K562 (cell line): Measurements from ENCODE around the gene FBXW8. TPM values are rescaled to one million over a fixed set of nuclear protein-coding genes. Genes with fewer than 3 reads are reported as not detected.

ENCODE experiments used
- ATAC-seq: fragments of 200-7000 bp; cut with Tn5 transposase; 3 replicates; pipeline ENCODE4 v1.9.1; 2020; ENCODE audit warnings: moderate library complexity
- BruUV-seq: library from RNA; stranded (reverse); fragments of 400-500 nt; replicated peaks from 2 replicates; lab custom pipeline; 2021; lab: Mats Ljungman, UMichigan
- CTCF ChIA-PET: fragments of 300-600 bp; formaldehyde crosslinking; extraction: SDS; loops from one replicate; lab custom pipeline; 2021; ENCODE audit warnings: low intra/inter-chr PET ratio; lab: Yijun Ruan, JAX
- POLR2A ChIA-PET: fragments of 300-600, 350-650 bp; sonication (Branson Sonifier 250); formaldehyde crosslinking; extraction: SDS; loops from one replicate; lab custom pipeline; 2021; ENCODE audit warnings: antibody characterized with exemption, inconsistent platforms; lab: Yijun Ruan, JAX
- DNase-seq, 4 experiments: peaks; one replicate each; pipeline versions ENCODE4 v3.0.0 to v3.0.0-alpha.2; 2011 to 2018; ENCODE audit warnings: low spot score in 3 of 4, mixed read lengths in 3 of 4; ENCODE audit errors: extremely low read depth in 1 of 4
- FAIRE-seq: peaks from 2 replicates; lab custom pipeline; 2011; peaks lifted over from hg19 to GRCh38; lab: Jason Lieb, UNC
- H2AFZ ChIP-seq: 2 replicates; pipeline ENCODE4 v1.6.0; 2011; ENCODE audit warnings: low read depth, low read length, control low read depth, inconsistent platforms
- H3K27ac ChIP-seq: fragments of 200-600 bp; 3 replicates; pipeline ENCODE4 v1.8.0; 2011; ENCODE audit warnings: low read depth, mild to moderate bottlenecking, control low read depth, inconsistent platforms, low read length, moderate library complexity, mixed read lengths; ENCODE audit errors: extremely low read depth
- H3K27me3 ChIP-seq, 2 experiments: fragments of 300-600 bp in 1 of 2; 2 replicates in 1 of 2; 3 replicates in 1 of 2; pipeline versions ENCODE4 v1.6.0 to v1.8.0; 2011; ENCODE audit warnings: inconsistent platforms in 2 of 2, low read length in 2 of 2, mild to moderate bottlenecking in 1 of 2, mixed read lengths in 1 of 2, moderate library complexity in 1 of 2; ENCODE audit not compliant: control insufficient read depth in 2 of 2, insufficient read depth in 2 of 2
- H3K36me3 ChIP-seq: fragments of 300-600 bp; 3 replicates; pipeline ENCODE4 v1.8.0; 2011; ENCODE audit warnings: mild to moderate bottlenecking, low read length, inconsistent platforms; ENCODE audit not compliant: control insufficient read depth, insufficient read depth
- H3K4me1 ChIP-seq, 2 experiments: fragments of 200-600 bp in 1 of 2; replicated peaks in 1 of 2; 2 replicates in 1 of 2; 3 replicates in 1 of 2; pipeline versions ENCODE4 v1.5.1 to v1.8.0; 2011; ENCODE audit warnings: inconsistent platforms in 2 of 2, low read length in 2 of 2, mild to moderate bottlenecking in 1 of 2, mixed read lengths in 1 of 2, moderate library complexity in 1 of 2; ENCODE audit not compliant: control insufficient read depth in 2 of 2, insufficient read depth in 2 of 2
- H3K4me2 ChIP-seq: 2 replicates; pipeline ENCODE4 v1.6.1; 2011; ENCODE audit warnings: low read length, control low read depth, inconsistent platforms, mixed read lengths; ENCODE audit not compliant: insufficient read depth
- H3K4me3 ChIP-seq: fragments of 200-600 bp; sonication (generic), shearing (Covaris generic); 2 replicates; pipeline ENCODE4 v1.5.1; 2016; ENCODE audit warnings: control low read depth, inconsistent platforms
- H3K79me2 ChIP-seq: fragments of 200-600 bp; 3 replicates; pipeline ENCODE4 v1.8.0; 2011; ENCODE audit warnings: low read length, inconsistent platforms; ENCODE audit not compliant: control insufficient read depth, insufficient read depth
- H3K9ac ChIP-seq, 2 experiments: 2 replicates each; pipeline versions ENCODE4 v1.6.0 to v1.6.1; 2011; ENCODE audit warnings: low read depth in 2 of 2, low read length in 2 of 2, control low read depth in 1 of 2, inconsistent platforms in 1 of 2, mild to moderate bottlenecking in 1 of 2, mixed read lengths in 1 of 2; ENCODE audit not compliant: insufficient read depth in 1 of 2
- H3K9me1 ChIP-seq: one replicate; pipeline ENCODE4 v1.6.0; 2011; ENCODE audit warnings: inconsistent platforms, mild to moderate bottlenecking, low read length, moderate library complexity; ENCODE audit not compliant: control insufficient read depth, insufficient read depth
- H3K9me3 ChIP-seq: replicated peaks from 2 replicates; pipeline ENCODE4 v1.5.1; 2011; ENCODE audit warnings: low read depth, low read length, inconsistent platforms; ENCODE audit not compliant: control insufficient read depth, insufficient read depth
- H4K20me1 ChIP-seq: replicated peaks from 2 replicates; pipeline ENCODE4 v1.6.1; 2011; ENCODE audit warnings: low read length, inconsistent platforms, mixed read lengths; ENCODE audit not compliant: control insufficient read depth, insufficient read depth
- FOXK2 ChIP-seq, 2 experiments: fragments of 450-650 bp; IDR thresholded peaks in 1 of 2; conservative IDR thresholded peaks in 1 of 2; 2 replicates each; pipeline ENCODE4 v1.6.1; 2016; ENCODE audit warnings: low read depth in 2 of 2, mild to moderate bottlenecking in 1 of 2
- SLC30A9 ChIP-seq: fragments of 250-450 bp; sonication (Bioruptor Pico); IDR thresholded peaks from 2 replicates; pipeline ENCODE4 v1.8.0; 2022; ENCODE audit warnings: mild to moderate bottlenecking, moderate library complexity
- WGBS: fragments of 100-300 bp; shearing (Covaris generic); methylation state at CpG from one replicate; pipeline ENCODE4 v1.1.6; 2016; ENCODE audit warnings: low coverage, mixed read lengths; ENCODE audit not compliant: insufficient coverage; ENCODE audit errors: missing lambda C conversion rate; 5-methylcytosine and 5-hydroxymethylcytosine counted together
- in situ Hi-C: fragments of 300-500 bp; cut with MboI; formaldehyde crosslinking; loops from 4 replicates; pipeline ENCODE4 v1.15.0; 2018; ENCODE audit warnings: inconsistent platforms, mixed read lengths
- intact Hi-C: fragments of 100-400 bp; cut with micrococcal nuclease; formaldehyde crosslinking; loops from 2 replicates; pipeline ENCODE4 v1.14.2; 2022
- polyA plus RNA-seq, 8 experiments: library from polyadenylated mRNA; depleted of rRNA in 4 of 8; stranded (reverse) in 5 of 8; unstranded in 3 of 8; fragments of >200 nt; fragmentation: Nextera tagmentation in 2 of 8; fragmentation: Illumina TruSeq in 1 of 8; extraction: Ambion mirVana in 2 of 8; extraction: Trizol in 1 of 8; gene quantifications; 2 replicates each; pipeline versions ENCODE4 v1.2.1 to v1.2.3, GENCODE V29; 2011 to 2014; ENCODE audit warnings: inconsistent platforms in 1 of 8, missing spikeins in 1 of 8
- total RNA-seq, 7 experiments: library from RNA; depleted of rRNA in 6 of 7; stranded (reverse); fragments of >200 nt in 6 of 7; fragmentation: Illumina TruSeq in 2 of 7; extraction: Trizol in 2 of 7; gene quantifications; 2 replicates each; pipeline versions ENCODE4 v1.2.1 to v1.2.3, GENCODE V29; 2011 to 2021; ENCODE audit warnings: low replicate concordance in 1 of 7
- TF ChIP-seq, protein P1 (sequence below): fragments of 450-650 bp; formaldehyde crosslinking; IDR thresholded peaks from 2 replicates; pipeline ENCODE4 v1.4.0; 2020; ENCODE audit warnings: mild to moderate bottlenecking, mixed read lengths
- TF ChIP-seq, protein P2 (sequence below): conservative IDR thresholded peaks from 2 replicates; pipeline ENCODE4 v1.6.1; 2011; ENCODE audit warnings: low read depth, mild to moderate bottlenecking, low read length; ENCODE audit not compliant: control insufficient read depth
- TF ChIP-seq, protein P3 (sequence below), 2 experiments: fragments of 450-650 bp in 1 of 2; sonication (generic) in 1 of 2; formaldehyde crosslinking in 1 of 2; IDR thresholded peaks in 1 of 2; conservative IDR thresholded peaks in 1 of 2; 2 replicates each; pipeline versions ENCODE4 v1.6.1 to v1.8.1; 2016 to 2023; ENCODE audit warnings: mild to moderate bottlenecking in 2 of 2, moderate library complexity in 2 of 2, inconsistent platforms in 1 of 2, missing genetic modification reagents in 1 of 2

The FBXW8 gene
- total and polyA plus RNA-seq, 9 of the 15 experiments (the other 6 are each of a cell fraction or from before 2014, with no cell fraction given): 0.58 to 8.3 (median 4.4) TPM

DNA sequence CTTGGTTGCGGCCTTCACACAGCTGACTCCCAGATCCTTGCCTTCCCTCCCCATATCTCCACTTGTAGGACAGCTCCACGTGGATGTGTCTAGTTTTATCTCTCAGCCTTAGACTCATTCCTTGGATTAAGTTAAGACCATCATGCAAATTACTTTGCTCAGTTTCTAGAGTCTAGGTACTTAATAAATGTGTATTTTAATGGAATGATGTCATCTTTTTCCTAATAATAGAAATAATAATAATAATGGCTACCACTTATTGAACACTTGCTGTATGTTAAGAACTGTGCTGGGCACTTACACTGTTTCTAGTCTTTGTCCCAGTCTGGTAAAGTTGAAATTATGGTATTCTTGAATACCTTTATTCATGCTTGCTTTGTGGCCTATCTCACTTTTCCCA lies 37.5 kb downstream of the FBXW8 start:
- Histone ChIP-seq H3K27ac (no peak overlapping the region), H3K36me3 (peaks cover 14% of the 10 kb centered on the region; the same call in 2 of the 3 replicates), H4K20me1 (no peaks in the 10 kb centered on the region)
- in situ Hi-C loops: no loop called here
- BruUV-seq: no TSS peak
- TF ChIP-seq FOXK2 (conservative IDR thresholded peaks at IDR 0.05 in 1 of 2, IDR thresholded peaks at IDR 0.05 in 1 of 2; ENCODE audit: low read depth in 2 of 2) (no peak), SLC30A9 (no peak)
- TF ChIP-seq, protein P1, sequence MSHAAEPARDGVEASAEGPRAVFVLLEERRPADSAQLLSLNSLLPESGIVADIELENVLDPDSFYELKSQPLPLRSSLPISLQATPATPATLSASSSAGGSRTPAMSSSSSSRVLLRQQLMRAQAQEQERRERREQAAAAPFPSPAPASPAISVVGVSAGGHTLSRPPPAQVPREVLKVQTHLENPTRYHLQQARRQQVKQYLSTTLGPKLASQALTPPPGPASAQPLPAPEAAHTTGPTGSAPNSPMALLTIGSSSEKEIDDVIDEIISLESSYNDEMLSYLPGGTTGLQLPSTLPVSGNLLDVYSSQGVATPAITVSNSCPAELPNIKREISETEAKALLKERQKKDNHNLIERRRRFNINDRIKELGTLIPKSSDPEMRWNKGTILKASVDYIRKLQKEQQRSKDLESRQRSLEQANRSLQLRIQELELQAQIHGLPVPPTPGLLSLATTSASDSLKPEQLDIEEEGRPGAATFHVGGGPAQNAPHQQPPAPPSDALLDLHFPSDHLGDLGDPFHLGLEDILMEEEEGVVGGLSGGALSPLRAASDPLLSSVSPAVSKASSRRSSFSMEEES: no peak
- TF ChIP-seq, protein P2, sequence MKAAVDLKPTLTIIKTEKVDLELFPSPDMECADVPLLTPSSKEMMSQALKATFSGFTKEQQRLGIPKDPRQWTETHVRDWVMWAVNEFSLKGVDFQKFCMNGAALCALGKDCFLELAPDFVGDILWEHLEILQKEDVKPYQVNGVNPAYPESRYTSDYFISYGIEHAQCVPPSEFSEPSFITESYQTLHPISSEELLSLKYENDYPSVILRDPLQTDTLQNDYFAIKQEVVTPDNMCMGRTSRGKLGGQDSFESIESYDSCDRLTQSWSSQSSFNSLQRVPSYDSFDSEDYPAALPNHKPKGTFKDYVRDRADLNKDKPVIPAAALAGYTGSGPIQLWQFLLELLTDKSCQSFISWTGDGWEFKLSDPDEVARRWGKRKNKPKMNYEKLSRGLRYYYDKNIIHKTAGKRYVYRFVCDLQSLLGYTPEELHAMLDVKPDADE: no peak
- TF ChIP-seq, protein P3, sequence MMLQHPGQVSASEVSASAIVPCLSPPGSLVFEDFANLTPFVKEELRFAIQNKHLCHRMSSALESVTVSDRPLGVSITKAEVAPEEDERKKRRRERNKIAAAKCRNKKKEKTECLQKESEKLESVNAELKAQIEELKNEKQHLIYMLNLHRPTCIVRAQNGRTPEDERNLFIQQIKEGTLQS (IDR thresholded peaks at IDR 0.05): 0 out of 2 replicates have a peak, but pooled peaks have one; percentile 20
- TF ChIP-seq, protein P3 (CRISPR knock-in tag; conservative IDR thresholded peaks at IDR 0.05): no peak
- TF ChIP-seq, all 486 proteins: peak for 1
- H3K4me1 ChIP-seq: peaks cover 0 to 7% of the 10 kb centered on the region in 2 experiments; a peak in 2 of 5 replicates
- H3K27me3 ChIP-seq: no peaks in the 10 kb centered on the region
- no peak overlapping the region for H3K4me2 ChIP-seq
- H3K4me3 ChIP-seq: no peak overlapping the region
- CTCF ChIA-PET: no interaction called here
- H3K79me2 ChIP-seq: no peaks in the 10 kb centered on the region
- POLR2A ChIA-PET: no interaction called here
- H2AFZ ChIP-seq: no peak overlapping the region
- intact Hi-C loops: no loop called here
- no peak for FAIRE-seq
- no peaks in the 10 kb centered on the region for H3K9me1 ChIP-seq
- H3K9ac ChIP-seq: no peak overlapping the region
- H3K9me3 ChIP-seq: no peaks in the 10 kb centered on the region; the same call in 1 of the 2 replicates
- ATAC-seq: no peak
- no peak for DNase-seq
- 54% methylated on average over 2 of the region's 2 CpGs for WGBS
